Muscle of arm (tissue), 14 donors: ENCODE measurements around the gene RNU1-3. TPM values are rescaled to one million over a fixed set of nuclear protein-coding genes. Genes with fewer than 3 reads are reported as not detected.
"Not testable (repeated sequence)": the region's sequence is repeated elsewhere in the genome, so short reads cannot be mapped to it uniquely, and the experiment has no call there.

Experiments used
- DNase-seq: peaks from one replicate; pipeline ENCODE4 v3.0.0-alpha.2; 2013
- long read RNA-seq, 11 donors: transcript quantifications; one replicate each; lab custom pipeline, GENCODE V29; 2026
- polyA plus RNA-seq, 12 donors: library from polyadenylated mRNA; unstranded; fragments of 120-200 nt; gene quantifications; one replicate each; pipeline ENCODE4 v1.2.1, GENCODE V29; 2013; ENCODE audit not compliant: insufficient read length in 12 of 12

The RNU1-3 gene
- not detected for polyA plus RNA-seq
- long read RNA-seq, donor 1, partial matches to known transcripts: 0 of 2 reads
- long read RNA-seq, donor 1, other reads (novel, unspliced or antisense): 0 of 2 reads
- long read RNA-seq, donor 2: 0 reads
- long read RNA-seq, donor 3: 0 reads
- long read RNA-seq, donor 4: 0 reads
- long read RNA-seq, donor 5: 0 reads
- long read RNA-seq, donor 6: 0 reads
- long read RNA-seq, donor 7: 0 reads
- long read RNA-seq, donor 8: 0 reads
- long read RNA-seq, donor 9: 0 reads
- long read RNA-seq, donor 10: 0 reads
- long read RNA-seq, donor 11: 0 reads

- not testable (repeated sequence) for DNase-seq
Observed at GRCh38 chr1:16666502-16667413, at the start of gene RNU1-3. Gene RNU1-3 (minus strand): TSS chr1:16666948.

- not testable (repeated sequence) for DNase-seq
Observed at GRCh38 chr1:16713480-16713879, 46.7 kb upstream of the RNU1-3 start.

GRCh38 chr1:16712984-16713383 lies 46.2 kb upstream of the RNU1-3 start:
- DNase-seq: not testable (repeated sequence)

- not testable (repeated sequence) for DNase-seq
Observed at GRCh38 chr1:16712582-16712981, 45.8 kb upstream of the RNU1-3 start.

GRCh38 chr1:16712131-16712530 lies 45.4 kb upstream of the RNU1-3 start:
- DNase-seq: not testable (repeated sequence)

- not testable (repeated sequence) for DNase-seq
Observed at GRCh38 chr1:16710618-16711017, 43.9 kb upstream of the RNU1-3 start.

DNA sequence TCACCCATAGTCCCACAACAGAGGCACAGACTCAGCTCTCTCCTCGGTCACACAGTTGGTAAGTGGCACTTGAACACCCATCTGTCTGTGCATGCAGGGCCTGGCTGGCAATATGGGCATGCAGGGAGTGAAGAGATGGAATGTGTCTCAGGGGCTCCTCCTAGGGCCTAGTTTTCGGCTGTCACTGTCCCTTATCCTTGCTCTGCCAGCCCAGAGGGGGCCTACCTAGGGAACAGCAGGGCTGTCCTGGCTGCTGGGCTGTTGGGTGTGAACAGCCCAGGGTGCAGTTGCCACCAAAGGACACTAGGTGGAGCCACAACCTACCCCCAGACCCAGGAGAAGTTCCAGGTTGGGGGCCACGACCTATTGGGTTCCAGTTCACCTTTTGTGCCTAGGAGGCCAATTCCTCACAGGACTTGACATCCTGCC lies 42.9 kb upstream of the RNU1-3 start:
- DNase-seq: not testable (repeated sequence)

- DNase-seq: not testable (repeated sequence)
Observed at GRCh38 chr1:16708704-16709103, 42.0 kb upstream of the RNU1-3 start.

DNA sequence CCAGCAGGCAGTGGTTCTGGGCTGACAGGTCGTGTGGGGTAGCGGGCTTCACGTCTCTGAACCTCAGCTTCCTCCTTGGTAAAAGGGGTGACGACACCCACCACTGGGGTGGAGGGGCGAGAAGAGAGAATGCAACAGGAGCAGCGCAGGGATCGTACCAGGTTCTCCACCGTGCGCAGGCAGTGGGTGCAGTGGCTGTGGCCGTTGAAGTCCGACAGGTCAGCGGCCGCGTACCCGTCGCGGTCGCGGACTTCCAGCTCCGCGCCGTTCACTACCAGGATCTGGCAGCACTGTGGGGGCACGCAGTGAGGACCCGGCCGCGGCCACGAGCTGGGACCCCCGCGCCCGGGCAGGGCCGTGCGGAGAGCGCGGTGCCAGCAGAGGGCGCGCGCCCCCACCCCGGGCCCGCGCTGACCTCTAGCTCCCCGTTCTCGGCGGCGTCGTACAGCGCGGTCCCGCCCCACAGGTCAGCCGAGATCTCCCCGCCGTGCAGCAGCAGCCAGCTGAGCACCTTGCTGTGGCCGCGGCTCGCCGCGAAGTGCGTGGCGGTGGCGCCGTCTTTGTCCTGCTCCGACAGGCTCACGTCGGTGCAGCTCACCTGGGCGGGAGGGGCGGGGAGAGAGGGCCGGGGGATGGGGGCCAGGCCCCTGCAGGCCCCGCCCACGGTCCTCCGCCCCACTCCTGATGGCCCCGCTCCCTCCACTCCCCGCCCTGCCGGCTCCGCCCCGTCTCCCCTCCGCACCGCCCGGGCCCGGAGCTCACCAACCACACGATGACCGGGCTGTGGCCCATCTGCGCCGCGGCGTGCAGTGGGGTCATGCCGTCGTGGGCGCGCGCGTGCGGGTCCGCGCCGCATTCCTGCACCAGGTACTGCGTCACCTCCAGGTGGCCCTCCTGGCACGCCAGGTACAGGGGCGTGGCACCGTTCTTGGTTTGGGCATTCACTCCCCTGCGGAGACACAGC lies 40.7 kb upstream of the RNU1-3 start:
- not testable (repeated sequence) for DNase-seq

DNA sequence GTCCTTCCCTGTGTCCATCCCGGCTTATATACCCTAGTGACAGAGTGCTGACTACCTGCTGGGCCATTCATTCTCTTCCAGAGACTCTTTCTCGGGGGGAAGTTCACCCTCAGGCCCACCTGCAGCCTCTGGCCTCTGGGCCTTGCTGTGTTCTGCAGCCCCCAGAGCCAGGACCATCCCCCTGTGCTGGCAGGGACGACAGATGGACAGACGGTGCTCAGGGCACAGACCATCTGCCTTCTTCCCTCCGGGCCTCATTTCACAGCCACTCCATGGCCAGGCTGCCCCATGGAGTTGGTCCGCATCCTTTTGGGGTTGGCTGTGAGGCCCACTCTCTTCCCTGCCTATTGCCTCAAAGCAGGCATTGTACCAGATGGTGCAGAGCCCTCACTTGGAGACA lies 39.6 kb upstream of the RNU1-3 start:
- not testable (repeated sequence) for DNase-seq

GRCh38 chr1:16704502-16705100 lies 37.9 kb upstream of the RNU1-3 start:
- DNase-seq: not testable (repeated sequence)

DNA sequence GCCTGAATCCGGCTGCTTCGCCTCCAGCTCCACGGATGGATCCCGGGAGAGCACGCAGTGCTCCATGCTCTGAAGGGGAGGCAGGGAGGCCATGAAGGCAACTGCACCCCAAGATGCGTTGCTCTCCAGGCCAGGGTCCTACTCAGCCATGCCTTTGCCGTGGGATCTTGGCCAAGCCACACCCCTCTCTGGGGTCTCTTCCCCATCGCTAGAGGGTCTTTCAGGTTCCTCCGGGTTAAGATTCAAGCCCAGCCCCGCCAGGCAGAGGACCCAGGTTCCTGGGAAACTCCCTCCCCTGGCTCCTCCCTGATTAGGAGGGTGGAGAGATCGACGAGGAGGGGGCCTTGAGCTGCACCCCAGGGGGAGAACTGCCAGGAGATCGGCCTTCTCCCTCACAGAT lies 37.3 kb upstream of the RNU1-3 start:
- DNase-seq: not testable (repeated sequence)

DNA sequence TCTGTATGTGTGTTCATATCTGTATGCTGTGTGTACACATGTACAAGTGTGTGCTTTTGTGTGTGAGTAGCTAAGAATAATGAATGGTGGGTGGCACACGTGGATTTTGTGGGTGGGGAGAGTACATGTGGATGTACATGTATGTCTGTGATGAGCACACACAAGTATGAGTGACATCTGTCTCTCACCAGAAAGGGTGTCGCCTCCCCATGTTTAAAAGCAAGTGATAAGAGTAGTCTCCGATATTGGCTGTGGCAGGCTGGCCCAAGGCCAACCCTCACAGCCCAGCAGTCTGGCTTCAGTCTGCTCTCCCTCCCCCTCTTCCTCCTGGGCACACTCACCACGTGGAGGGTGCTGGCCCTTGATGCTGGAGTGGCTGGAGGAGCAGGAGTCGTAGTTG lies 36.9 kb upstream of the RNU1-3 start:
- DNase-seq: not testable (repeated sequence)

DNA sequence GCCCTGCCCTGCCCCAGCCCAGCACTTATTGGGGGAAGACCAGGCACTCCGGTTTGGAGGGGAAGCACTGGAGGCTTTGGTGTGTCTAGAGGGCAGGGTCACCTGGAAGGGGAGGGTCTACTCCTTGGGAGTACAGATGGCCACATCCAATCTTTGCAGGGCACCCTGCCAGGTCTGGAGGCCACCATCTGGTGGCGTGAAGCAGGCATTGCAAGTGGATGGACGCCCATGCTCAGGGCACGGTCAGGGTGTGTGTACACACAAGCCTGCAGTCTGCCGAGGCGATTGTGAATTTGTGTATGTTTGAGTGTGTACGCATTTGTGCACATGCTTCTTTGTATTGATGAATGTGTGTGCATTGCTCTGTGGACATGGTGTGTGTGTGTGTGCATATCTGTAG lies 36.4 kb upstream of the RNU1-3 start:
- not testable (repeated sequence) for DNase-seq

GRCh38 chr1:16702280-16702679 lies 35.5 kb upstream of the RNU1-3 start:
- DNase-seq: not testable (repeated sequence)

DNA sequence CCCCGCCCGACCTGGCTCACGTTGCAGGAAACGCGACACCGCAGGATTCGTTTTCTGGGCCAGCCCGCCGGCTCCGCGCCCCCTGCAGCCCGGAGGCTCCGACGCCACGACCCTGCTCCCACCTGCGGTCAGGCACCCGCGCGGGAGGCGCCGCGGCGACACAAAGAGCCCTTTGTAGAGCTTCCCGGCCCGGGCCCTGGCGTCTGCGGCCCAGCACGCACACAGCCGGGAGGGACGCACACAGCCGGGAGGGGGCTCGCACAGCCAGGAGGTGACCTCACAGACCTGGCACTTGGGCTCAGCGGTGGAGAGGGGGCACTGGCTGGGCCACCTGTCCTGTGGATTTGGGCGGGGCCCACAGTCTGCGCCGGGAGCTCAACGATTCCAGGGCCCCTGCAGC lies 34.4 kb upstream of the RNU1-3 start:
- not testable (repeated sequence) for DNase-seq

DNA sequence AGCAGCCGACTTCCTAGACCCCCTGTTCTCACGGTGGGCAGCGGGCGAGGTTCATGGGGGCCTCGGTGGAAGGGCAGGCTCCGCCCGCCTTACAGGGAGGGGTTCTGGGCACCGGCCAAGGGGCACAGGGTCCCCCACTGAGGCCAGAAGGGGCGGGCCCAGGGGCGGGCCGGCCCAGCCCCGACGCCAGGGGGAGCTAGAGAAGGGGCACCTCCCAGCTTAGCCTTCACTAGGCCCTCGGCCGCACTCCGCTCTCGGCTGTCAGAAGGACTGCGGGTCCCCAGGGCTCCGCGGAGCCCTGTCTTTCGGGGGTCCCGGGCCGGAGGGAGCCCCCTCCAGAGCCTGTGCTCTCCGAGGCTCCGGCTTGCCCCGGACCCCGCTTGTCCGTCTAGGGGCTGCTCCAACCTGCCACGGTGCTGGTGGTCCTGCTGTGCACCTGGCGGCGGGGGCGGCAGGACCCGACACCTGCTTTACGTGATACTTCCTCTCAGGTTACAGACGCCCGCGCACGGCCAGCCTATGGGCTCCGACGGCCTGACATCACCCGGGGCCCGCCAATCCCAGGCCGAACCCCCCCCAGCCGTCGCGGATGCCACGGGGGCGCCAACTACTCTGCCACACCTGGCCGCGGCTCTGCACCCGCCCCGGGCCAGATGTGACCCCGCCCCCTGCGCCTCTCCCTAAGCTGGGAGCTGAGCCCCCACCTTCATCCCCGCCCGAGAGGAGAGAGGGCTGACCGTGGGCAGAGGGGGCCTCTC lies 33.6 kb upstream of the RNU1-3 start:
- DNase-seq: not testable (repeated sequence)

DNA sequence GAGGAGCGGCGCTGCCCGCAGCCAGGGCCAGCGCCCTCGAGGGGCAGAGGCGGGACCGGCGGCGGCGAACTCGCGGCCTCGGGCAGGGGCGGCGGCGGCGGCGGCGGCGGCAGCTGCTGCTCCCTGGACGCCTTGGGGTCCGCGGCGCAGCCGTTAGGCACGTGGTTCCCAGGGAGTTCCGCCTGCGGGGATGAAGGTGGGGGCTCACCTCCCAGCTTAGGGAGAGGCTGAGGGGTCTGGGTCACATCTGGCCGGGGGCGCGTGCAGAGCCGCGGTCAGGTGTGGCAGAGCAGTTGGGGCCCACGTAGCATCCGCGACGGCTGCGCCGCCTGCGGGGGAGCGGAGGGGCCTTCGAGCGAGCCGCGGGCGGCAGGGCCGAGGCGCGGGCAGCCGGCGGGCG lies 32.7 kb upstream of the RNU1-3 start:
- not testable (repeated sequence) for DNase-seq

- not testable (repeated sequence) for DNase-seq
Observed at GRCh38 chr1:16697152-16697551, 30.4 kb upstream of the RNU1-3 start.

GRCh38 chr1:16696507-16697150 lies 29.9 kb upstream of the RNU1-3 start:
- not testable (repeated sequence) for DNase-seq
